NCI-H82 treated with DMSO at 0.1 percent for 48 hours (cell line): ENCODE results near the gene POFUT1.
"Not testable (repeated sequence)": the region's sequence is repeated elsewhere in the genome, so short reads cannot be mapped to it uniquely, and the experiment has no call there.

Source experiments
- DNase-seq: peaks from one replicate; lab custom pipeline; 2025; ENCODE audit not compliant: unreplicated experiment; lab: John Stamatoyannopoulos, UW

POFUT1 gene

DNA sequence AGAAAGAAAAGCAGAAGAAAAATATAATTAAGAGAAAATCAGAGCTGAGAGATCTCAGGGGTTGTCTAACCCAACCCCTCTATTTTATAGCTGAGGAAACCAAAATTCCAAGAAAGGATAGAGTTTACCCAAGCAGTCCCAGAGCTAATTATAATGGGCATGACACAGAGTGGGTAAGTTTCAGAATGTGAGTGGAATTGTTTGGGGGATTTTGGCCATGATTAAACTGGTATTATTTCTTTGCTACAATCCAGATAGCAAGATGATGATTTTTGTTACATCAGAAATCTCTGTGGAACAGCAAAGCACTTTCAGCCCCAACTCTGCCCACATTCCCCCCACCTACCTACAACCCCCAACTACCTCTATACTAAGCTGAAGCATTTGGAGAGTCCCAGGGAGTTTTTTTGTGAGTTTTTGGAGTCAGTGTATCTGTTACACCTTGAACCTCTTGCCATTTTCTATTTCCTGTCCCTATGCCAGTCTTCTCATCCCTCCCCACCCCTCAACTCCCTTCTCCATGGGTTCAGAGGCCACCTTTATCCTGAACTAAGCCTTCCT is 24.7 kb downstream of the POFUT1 start:
- DNase-seq: no peak

DNA sequence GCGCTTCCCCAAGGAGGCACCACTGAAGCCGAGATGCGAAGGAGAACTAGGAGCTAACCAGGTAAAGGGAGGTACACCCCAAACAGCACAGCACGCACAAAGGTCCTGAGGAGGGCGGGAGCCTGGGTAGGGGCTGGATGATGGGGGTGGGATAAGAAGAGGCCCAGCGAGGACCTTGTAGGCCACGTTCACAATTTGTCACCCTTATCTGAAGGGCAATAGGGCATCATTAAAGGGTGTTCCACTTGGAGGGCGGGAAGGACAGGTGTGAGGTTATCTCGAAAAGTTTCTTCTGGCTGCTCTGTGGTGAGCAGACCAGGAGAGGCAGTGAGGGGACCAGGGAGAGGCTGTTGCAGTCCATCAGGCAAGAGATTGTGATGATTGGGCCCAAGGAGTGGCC is 25.6 kb downstream of the POFUT1 start:
- no peak for DNase-seq

DNA sequence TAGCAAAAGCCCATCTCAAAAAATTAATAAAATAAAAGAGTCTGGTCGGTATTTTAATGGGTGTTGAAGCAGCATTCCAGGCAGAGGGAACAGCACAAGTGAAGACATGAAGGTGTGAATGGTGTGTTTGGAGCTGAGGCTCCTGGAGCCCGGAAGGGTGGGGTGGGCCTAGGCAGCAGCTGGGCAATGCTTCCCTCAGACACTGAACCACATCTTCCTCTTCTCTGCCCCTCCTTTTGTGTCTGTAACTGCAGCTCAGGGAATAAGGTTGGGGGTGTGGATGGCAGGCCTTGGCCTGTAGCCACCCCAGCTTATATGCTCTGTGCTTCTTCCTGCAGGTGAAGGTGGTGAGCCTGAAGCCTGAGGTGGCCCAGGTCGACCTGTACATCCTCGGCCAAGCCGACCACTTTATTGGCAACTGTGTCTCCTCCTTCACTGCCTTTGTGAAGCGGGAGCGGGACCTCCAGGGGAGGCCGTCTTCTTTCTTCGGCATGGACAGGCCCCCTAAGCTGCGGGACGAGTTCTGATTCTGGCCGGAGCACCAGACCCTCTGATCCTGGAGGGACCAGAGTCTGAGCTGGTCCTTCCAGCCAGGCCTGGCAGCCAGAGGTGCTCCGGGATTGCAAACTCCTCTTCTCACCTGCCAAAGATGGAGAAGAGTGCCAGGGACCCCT is 26.6 kb downstream of the POFUT1 start:
- DNase-seq: no peak

DNA sequence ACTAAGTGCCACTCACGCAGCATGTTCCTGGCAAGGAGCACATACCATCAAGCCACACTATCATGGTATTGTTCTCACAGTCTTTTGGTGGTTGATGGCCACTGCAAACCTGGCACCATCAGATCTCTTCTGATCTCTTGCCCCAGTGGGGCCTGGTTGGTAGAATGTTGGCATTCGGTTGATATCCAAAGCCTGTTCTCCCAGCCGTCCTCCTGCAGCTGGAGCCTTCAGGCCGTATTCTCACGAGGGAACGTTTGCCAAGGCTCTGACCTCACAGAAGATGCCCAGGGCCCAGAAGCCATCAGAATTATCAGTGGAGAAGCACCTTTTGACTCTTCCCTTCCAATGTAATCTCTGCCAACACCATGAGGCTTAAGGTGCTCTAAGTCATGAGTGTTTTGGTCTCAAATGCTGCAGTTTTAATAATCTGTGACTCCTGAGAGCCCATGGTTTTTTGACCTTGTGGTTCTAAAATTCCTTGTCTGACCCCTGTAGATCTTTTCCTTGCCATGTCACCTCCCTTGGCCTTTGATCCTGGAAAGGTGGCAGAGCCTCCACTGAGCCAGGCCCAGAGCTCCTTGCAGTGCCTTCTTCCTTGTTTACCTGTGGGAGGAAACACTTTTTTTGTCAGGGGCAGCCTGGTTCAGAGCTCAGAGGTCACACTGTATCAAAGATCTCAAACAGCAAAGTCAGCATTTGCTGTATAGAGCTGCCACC is 27.8 kb downstream of the POFUT1 start:
- DNase-seq: no peak

DNA sequence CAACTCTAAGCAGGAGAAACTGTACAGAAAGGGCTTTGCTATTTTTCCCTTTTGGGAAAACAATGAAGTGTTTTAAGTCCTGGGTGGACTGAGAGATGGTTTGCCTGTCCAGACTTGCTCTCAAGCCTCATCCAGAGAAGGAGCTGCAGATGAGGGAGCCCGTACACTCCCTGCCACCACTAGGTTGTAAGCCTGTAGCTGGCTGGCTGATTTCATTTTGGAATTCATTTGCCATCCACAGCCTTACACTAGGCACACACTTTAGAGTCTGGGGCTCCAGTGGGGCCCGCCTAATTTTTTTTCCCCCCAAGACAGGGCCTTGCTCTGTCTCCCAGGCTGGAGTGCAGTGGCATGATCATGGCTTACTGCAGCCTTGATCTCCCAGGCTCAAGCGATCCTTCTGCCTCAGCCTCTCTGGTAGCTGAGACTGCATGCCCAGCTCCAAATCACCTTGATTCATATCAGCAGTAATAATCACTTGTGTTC is 28.4 kb downstream of the POFUT1 start:
- no peak for DNase-seq

DNA sequence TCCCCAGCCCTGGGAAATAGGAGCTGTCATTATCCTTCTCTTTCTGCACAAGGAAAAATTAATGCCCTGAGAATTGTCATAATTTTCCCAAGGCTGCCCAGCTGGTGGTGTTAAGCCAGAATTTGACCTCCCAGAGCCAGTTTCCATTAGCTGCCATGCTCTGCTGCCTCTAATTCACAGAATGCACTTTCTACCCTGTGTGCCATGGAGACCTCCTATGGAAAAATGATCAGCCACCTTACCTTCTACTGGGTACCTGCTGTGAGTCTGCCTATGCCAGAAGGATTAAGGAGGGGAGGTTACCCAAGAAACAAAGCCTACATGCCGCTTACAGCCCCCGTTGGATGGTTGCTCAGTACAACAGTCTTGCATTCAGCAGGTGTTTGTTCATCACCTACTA is 29.1 kb downstream of the POFUT1 start:
- DNase-seq: no peak

DNA sequence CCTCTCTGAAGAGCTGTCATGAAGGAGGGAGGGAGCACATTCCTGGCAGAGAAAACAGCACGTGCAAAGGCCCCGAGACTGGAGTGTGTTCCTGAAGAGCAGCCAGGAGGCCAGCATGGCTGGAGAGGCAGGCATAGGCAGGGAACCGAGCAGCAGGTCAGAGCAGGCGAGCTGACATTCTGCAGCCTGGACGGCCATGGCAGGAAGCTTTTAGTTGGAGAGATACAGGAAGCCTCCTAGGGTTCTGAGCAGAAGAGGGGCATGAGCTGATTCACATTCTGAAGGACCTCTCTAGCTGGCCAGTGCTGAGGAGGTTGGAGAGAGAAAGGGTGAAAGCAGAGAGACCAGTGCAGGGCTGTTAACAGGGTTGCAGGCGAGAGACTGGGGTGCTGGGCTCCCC is 29.7 kb downstream of the POFUT1 start:
- DNase-seq: no peak

DNA sequence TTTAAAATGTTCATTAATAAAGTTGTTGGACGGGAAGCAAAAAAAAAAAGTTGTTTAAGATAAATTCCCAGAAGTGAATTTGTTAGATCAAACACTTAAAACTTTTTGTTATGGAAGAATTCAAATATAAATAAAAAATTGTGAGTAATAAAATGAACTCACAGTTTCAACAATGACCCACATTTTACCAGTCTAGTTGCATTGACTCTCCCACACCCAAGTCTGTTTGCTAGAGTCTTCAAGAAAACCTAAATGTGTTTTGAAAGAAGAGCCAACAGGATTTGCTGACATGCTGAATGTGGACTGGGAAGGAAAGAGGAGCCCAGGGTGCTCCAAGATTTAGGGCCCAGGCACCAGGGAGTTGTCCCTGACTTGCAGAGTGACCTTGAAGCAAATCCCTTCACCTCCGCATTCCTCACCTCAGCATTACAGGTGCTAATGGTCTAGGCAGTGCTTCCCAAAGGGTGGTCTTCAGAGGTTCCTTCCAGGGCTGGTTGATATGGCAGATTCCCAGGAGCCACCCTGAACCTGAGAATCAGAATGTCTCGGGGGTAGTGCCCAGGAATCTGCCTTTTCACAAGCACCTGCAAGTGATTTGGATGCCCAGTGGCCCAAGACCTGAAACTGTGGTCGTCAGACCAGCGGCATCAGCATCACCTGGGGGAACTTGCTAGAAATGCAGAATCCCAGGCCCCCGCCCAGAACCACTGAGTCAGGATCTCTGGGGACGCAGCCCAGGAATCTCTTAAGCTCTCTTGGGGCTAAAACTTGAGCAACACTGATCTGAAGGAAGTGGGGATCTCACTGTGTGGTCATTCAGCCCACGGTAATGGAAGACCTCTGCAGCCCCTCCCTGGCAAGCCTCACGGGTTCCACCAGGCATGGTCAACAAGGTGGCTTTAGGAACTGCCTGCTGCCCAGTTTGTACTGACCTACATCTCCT is 31.1 kb downstream of the POFUT1 start:
- DNase-seq: no peak

DNA sequence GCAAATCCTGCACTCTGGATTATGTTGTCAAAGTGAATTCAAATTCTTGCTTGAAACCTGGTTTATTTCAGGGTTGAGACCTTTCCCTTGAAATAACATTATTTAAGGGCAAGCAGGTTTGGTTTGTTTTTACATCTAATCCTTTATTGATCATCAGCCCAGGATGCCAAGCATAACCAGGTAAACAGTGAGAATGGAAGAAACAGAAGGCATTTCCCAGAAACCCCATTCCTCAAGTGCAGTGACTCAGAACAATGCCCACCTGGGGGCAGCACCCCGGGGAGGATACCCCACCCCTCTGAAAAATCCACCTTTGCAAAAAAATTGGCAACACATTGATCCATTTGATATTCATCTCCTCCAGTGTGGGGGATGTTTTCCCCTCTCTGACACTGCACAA is 32.5 kb downstream of the POFUT1 start:
- DNase-seq: no peak

DNA sequence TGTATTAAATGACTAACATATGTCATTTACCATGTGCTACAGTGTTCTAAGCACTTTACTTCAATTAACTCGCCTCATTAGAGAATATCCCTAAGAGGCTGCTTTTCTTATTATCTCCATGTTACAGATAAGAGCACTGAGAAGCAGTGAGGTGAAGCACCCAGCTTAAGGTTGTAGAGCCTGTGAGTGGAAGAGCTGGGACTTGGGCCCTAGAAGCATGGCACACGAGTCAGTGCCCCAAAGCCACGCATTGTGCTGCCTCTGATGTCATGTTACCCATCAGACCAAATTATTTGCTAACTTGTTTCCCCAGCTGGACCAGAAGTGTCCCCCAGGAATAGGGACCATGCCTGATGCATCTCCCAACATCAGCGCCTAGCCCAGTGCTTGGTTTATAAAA is 34.1 kb downstream of the POFUT1 start:
- peak; percentile 26 for DNase-seq

DNA sequence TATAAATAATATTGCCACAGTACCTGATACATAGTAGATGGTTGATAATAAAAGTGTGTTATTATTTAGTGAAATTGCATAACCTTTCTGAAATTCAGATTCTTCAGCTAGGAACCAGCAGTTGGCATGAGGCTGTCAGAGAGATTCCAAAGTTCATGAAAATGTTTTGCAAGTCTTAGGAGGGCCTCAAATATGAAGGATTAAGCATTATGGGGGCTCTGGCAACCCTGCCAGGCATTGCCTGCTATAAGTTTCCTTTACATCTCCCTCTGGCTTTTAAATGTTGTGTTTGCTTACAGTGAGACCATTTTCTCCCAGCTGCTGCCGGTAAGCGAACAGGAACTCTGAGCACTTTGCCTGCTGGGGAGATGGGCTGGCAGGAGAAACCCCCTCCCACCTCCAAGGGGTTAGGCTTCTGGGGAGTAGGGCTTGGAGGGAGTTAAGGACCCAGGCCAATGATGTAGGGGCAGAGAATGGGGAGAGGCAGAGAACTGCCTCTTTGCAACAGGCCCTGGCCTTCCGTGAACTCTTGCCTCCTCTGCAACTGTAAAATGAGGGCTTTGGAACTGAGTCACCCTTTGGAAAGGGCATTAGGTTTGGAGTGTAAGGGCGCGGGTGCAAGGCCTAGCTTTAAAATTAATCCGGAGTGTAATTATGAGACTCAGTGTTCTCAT is 36.6 kb downstream of the POFUT1 start:
- DNase-seq: no peak

DNA sequence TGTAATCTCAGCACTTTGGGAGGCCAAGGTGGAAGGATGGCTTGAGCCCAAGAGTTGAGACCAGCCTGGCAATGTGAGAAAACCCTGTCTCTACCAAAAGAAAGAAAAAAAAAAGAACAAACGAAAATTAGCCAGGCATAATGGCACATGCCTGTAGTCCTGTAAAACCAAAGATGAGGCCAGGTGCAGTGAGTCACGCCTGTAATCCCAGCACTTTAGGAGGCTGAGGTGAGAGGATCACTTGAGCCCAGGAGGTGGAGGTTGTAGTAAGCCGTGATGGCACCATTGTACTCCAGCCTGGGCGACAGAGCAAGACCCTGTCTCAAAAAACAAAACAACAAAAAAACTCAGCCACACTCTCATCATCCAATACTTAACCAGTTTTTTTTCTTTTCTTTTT is 37.3 kb downstream of the POFUT1 start:
- DNase-seq: no peak

DNA sequence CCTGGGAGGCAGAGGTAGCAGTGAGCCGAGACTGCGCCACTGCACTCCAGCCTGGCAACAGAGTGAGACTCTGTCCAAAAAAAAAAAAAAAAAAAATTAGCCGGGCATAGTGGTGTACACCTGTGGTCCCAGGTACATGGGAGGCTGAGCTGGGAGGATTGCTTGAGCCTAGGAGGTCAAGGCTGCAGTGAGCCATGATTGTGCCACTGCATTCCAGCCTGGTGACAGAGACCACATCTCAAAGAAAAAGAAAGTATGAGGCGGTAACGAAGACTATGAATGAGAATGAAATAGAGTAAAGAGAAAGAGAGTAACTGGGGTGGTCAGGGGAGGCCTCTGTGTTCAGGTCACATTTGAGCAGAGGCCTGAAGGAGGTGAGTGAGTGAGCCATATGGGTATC is 38.5 kb downstream of the POFUT1 start:
- not testable (repeated sequence) for DNase-seq

DNA sequence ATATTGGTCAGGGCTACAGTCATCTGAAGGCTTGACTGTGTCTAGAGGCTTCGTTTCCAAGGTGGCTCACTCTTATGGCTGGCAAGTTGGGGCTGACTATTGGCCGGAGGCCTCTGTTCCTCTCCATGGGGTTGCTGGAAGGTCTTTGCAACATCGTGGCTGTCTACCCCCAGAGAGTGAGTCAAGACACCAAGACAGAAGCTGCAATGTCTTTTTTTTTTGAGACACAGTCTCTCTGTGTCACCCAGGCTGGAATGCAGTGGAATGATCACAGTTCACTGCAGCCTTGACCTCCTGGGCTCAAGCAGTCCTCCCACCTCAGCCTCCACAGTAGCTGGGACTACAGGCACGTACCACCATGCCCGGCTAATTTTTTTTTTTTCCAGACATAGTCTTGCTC is 40.4 kb downstream of the POFUT1 start:
- DNase-seq: no peak

DNA sequence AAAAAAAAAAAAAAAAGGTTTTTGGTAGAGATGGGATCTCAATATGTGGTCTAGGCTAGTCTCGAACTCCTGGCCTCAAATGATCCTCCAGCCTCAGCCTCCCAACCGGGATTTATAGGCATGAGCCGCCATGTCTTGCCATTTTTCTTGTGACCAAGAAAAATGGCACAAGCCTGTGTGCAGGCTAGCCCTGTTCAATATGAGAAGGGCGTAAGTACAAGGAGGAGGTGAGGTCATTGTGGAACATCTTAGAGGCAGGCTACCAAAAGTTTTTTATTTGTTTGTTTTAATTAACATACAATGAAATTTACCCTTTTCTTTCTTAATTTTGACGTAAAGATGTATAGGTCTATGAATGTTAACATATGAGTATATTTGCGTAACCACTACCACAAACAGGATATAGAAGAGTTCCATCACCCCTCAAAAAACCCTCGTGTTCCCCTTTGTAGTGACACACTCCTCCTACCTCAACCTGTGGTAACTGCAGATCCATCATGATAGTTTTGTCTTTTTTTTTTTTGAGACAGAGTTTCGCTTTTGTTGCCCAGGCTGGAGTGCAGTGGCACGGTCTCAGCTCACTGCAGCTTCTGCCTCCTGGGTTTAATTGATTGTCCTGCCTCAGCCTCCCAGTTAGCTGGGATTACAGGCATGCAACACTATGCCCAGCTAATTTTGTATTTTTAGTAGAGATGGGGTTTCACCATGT is 41.5 kb downstream of the POFUT1 start:
- DNase-seq: no peak

DNA sequence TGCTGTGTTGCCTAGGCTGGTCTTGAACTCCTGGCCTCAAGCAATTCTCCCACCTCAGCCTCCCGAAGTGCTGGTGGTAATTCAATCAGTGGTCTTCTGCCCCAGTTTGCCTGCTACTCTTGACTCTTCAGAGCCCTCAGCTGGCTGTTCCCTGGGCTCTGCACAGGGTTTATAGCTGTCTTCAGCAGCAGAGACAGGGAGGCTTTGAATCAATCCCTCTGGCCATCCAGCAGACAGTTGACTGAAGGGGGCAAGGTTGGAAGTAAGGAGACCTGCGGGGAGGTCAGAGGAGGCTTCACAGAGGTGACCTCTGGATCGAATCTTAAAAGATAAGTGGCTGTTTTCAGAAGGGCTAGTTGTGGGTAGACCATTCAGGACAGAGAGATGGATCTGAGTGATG is 43.8 kb downstream of the POFUT1 start:
- DNase-seq: no peak

DNA sequence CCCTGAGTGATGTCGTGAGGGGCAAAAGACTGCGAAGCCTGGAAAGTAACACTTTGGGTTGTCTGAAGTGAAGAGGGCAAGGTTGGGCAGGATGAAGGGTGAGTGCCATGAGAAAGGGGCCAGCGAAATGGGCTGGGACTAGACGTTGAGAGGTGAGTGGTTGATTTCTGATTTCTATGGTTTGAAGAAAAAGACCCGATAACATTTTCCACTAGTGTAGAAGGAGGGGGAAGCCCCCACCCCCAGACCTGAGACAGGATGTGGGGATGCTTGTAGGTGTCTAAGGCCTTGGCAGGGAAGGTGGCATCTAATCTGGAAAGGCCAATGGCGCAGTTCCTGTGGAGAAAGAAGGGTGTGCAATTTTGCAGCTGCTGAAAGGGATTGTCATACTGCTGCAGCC is 44.5 kb downstream of the POFUT1 start:
- DNase-seq: no peak

DNA sequence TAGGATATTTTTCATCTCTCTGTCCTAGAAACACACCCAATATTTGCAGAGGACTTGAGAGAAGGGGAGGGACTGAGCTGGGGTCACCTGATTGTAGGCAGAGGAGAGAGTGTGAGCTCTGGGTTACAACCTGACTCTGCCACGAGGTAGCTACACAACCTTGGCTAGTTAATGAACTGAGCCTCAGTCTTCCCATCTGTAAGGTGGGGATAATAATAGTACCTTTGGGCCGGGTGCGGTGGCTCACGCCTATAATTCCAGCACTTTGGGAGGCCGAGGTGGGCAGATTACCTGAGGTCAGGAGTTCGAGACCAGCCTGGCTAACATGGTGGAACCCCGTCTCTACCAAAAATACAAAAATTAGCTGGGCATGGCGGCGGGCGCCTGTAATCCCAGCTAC is 53.3 kb downstream of the POFUT1 start:
- DNase-seq: not testable (repeated sequence)

DNA sequence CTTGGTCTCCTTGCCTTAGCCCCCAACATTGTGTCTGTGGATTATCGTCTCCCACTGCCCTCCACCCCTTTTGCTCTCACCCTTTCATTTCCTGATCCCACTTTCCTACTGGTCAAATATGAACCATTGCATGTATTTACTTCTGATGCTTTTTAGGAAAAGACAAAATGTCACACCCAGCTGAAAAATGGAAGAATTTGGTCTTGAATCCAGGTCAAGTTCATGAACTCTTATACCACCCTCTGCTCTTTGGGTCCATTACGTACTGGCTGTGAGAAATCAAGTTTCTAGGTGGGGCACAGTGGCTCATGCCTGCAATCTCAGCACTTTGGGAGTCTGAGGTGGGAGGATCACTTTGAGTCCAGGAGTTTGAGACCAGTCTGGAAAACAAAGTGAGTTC is 54.0 kb downstream of the POFUT1 start:
- no peak for DNase-seq

DNA sequence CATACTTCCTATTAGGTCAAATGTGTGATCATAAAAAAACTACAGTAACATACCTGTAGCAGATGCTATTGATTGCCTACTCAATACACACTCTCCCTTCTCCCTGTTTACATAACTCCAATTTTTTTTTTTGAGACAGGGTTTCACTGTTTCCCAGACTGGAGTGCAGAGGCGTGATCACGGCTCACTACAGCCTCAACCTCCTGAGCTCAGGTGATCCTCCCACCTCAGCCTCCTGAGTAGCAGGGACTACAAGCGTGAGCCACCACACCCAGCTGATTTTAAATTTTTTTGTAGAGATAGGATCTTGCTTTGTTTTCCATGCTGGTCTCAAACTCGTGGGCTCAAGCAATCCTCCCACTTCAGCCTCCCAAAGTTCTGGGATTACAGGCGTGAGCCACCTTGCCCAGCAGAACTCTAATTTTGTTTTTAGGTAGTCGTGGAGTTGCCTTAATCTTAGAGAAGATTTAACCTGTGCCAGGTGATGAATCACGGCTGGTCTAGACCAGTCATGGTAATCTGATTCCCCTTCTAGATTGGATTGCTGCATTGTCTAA is 55.8 kb downstream of the POFUT1 start:
- DNase-seq: no peak
